GM12872 (cell line): ENCODE data around the gene GPR15LG.

Experiments used
- CTCF ChIP-seq: IDR thresholded peaks from 3 replicates; pipeline ENCODE4 v1.5.1; 2011; ENCODE audit warnings: low read depth, mild to moderate bottlenecking, low read length, moderate library complexity; ENCODE audit not compliant: insufficient read depth

The GPR15LG gene

GRCh38 chr10:84178160-84178609 lies 4.6 kb downstream of the GPR15LG start:
- TF ChIP-seq CTCF: no peak

GRCh38 chr10:84179059-84179710 lies 5.6 kb downstream of the GPR15LG start:
- no peak for TF ChIP-seq CTCF

- TF ChIP-seq CTCF: no peak
Measured at GRCh38 chr10:84181631-84182030, 8.0 kb downstream of the GPR15LG start.

GRCh38 chr10:84184517-84184916 lies 10.9 kb downstream of the GPR15LG start:
- no peak for TF ChIP-seq CTCF

GRCh38 chr10:84185526-84186175 lies 12.1 kb downstream of the GPR15LG start:
- TF ChIP-seq CTCF: no peak

GRCh38 chr10:84188815-84189214 lies 15.2 kb downstream of the GPR15LG start:
- TF ChIP-seq CTCF: no peak

- TF ChIP-seq CTCF: no peak
Measured at GRCh38 chr10:84190621-84191020, 17.0 kb downstream of the GPR15LG start.
